Stimulated activated CD8-positive, alpha-beta memory T cell treated with anti-CD3 and anti-CD28 coated beads, Interleukin-7, amount 100 ng/mL, for 1 hour (primary cell): Measurements from ENCODE around the gene USP46.

Source experiments
- DNase-seq, 2 donors: peaks; one replicate each; pipeline ENCODE4 v3.0.0-alpha.2; 2020; ENCODE audit warnings: low read depth in 2 of 2

The USP46 gene

GRCh38 chr4:52621567-52621966, 37.5 kb downstream of the USP46 start:
- DNase-seq: no peak

- no peak for DNase-seq
Measured at GRCh38 chr4:52619591-52619931, 39.5 kb downstream of the USP46 start.

- DNase-seq: no peak
Measured at GRCh38 chr4:52618795-52619590, 40.1 kb downstream of the USP46 start.

- no peak for DNase-seq
Measured at GRCh38 chr4:52617336-52618020, 41.6 kb downstream of the USP46 start.

- no peak for DNase-seq
Measured at GRCh38 chr4:52614241-52614640, 44.9 kb downstream of the USP46 start.

GRCh38 chr4:52612341-52612740, 46.8 kb downstream of the USP46 start:
- no peak for DNase-seq

GRCh38 chr4:52611030-52611555, 48.0 kb downstream of the USP46 start:
- DNase-seq: no peak

GRCh38 chr4:52606726-52607125, 52.4 kb downstream of the USP46 start:
- DNase-seq: no peak

- no peak for DNase-seq
Measured at GRCh38 chr4:52606040-52606439, 53.1 kb downstream of the USP46 start.

- no peak for DNase-seq
Measured at GRCh38 chr4:52604215-52604614, 54.9 kb downstream of the USP46 start.

GRCh38 chr4:52600275-52600674, 58.8 kb downstream of the USP46 start:
- DNase-seq: no peak

- DNase-seq: no peak
Measured at GRCh38 chr4:52595001-52595400, 64.1 kb downstream of the USP46 start.

GRCh38 chr4:52592287-52592686, 66.8 kb downstream of the USP46 start:
- DNase-seq: no peak

- DNase-seq: no peak
Measured at GRCh38 chr4:52588771-52589591, 70.1 kb downstream of the USP46 start.

- DNase-seq: no peak
Measured at GRCh38 chr4:52588097-52588496, 71.0 kb downstream of the USP46 start.

GRCh38 chr4:52586069-52586468, 73.0 kb downstream of the USP46 start:
- DNase-seq: no peak

GRCh38 chr4:52585379-52585778, 73.7 kb downstream of the USP46 start:
- no peak for DNase-seq

- DNase-seq: no peak
Measured at GRCh38 chr4:52579602-52580272, 79.4 kb downstream of the USP46 start.

- DNase-seq: no peak
Measured at GRCh38 chr4:52578951-52579350, 80.2 kb downstream of the USP46 start.

- DNase-seq: no peak
Measured at GRCh38 chr4:52577624-52577962, 81.5 kb downstream of the USP46 start.

- DNase-seq: no peak
Measured at GRCh38 chr4:52576961-52577623, 82.0 kb downstream of the USP46 start.
